Measurements from ENCODE around the gene C1QTNF1.

C1QTNF1 gene

GRCh38 chr17:78992542-78993212 is 31.3 kb upstream of the C1QTNF1 start:
- no peak for DNase-seq (ENCODE audit: low read depth in 3 of 3)

- peak in 1 of 3 experiments; percentile 26 for DNase-seq (ENCODE audit: low read depth in 3 of 3)
Observed at GRCh38 chr17:78993241-78993956, 30.6 kb upstream of the C1QTNF1 start.

- DNase-seq (ENCODE audit: low read depth in 3 of 3): no peak
Observed at GRCh38 chr17:78993981-78994671, 29.8 kb upstream of the C1QTNF1 start.

- DNase-seq (ENCODE audit: low read depth in 3 of 3): no peak
Observed at GRCh38 chr17:78995022-78995760, 28.8 kb upstream of the C1QTNF1 start.

GRCh38 chr17:78995761-78996451 is 28.1 kb upstream of the C1QTNF1 start:
- DNase-seq (ENCODE audit: low read depth in 3 of 3): no peak

DNA sequence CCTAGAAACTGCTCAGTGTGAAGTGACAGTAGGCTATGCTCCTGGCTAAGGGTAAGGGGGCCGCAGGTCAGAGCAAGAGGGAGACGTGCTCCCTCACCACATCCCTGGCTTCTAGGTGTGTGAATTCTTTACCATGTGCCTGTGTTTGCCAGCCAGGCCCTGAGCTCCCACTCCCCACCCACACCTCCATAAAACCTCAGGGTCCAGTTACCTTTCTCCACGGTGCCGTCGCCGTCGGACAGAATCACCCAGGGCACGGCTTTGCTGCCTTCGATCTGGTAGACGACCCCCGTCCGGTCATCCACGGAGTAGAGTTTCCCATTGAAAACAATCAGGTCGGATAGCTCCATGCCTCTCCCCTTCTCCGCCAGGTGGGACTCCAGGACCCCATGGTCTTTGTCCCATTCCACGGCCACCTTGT is 27.2 kb upstream of the C1QTNF1 start:
- no peak for DNase-seq (ENCODE audit: low read depth in 3 of 3)

GRCh38 chr17:78997231-78997741 is 26.7 kb upstream of the C1QTNF1 start:
- no peak for DNase-seq (ENCODE audit: low read depth in 3 of 3)

DNA sequence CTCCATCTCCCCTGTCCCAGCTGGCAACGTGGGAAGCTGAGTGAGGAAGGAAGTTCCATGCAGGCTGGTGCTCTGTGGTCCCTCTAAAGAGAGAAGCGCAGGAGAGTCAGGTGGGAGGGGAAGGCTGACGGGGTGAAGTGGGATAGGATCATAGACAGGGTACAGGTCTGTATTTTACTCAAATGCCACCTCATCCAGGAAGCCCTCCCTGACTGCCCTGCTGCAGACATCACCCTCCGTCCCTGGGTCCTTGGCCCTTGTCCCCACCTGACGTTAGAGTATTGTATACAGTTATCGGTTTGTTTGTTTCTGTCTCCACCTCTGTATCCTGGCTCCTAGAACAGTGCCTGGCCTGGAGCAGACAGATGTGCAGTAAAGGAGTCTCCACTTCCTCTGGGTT is 26.1 kb upstream of the C1QTNF1 start:
- no peak for DNase-seq (ENCODE audit: low read depth in 3 of 3)

DNA sequence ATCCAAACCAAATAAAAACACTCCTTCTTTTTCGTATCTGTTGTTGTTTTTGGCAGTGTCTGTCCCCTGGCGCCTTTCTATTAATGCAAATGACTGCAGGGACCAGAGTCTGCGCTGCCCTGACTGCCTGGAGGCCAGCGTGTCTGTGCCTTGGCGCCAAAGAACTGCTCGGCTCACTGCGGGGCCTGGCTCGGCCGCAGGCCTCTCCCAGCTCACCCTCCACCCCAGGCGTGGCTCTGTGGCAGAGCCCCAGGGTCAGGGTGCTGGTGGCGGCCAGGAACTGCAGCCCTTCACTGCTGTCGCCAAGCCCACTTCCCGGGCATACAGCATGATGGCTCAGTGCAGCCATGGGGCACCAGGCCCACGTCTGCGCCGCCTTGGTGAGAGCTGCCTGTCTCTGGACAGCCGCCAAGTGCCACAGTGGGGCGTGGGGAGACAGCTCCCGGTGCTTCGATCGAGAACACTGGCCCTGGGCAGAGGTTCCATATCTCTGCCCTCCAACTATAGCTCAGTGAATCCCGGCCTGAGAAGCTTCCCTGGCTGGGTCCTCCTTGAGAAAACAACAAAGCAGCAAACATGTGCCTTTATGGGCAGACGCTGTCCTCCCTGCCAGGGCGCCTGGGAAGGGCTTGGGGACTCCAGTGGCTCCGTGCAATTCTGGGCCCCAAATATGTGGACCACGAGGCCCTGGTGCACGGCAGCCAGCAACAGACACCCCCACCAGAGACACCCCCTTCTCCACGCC is 25.5 kb upstream of the C1QTNF1 start:
- no peak for DNase-seq (ENCODE audit: low read depth in 3 of 3)

DNA sequence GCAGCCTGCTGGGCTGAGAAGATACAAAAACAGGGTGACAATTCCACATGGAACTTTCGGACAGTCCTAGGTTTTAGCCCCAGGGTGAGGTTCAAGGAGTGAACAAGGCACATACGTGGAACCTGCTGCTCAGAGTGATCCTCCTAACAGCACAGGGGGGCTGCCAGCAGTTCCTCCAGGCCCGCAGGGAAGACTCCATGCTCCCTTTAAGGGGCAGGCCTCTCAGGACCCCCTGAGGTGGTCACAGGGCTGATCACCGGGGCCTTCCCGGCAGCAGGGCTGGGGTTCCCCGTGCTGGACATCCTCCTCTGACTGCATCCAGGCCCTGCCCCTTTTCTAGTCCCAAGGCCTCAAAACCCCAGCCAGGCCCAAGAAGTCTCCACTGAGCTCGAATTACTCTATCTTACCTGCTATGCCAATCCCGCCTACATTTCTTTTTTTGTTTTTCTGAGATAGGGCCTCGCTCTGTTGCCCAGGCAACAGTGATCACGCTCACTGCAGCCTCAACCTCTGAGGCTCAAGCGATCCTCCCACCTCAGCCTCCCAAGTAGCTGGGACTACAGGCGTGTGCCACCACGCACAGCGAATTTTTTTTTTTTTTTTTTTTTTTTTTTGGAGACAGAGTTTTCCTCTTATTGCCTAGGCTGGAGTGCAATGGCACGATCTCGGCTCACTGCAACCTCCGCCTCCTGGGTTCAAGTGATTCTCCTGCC is 24.8 kb upstream of the C1QTNF1 start:
- no peak for DNase-seq (ENCODE audit: low read depth in 3 of 3)

DNA sequence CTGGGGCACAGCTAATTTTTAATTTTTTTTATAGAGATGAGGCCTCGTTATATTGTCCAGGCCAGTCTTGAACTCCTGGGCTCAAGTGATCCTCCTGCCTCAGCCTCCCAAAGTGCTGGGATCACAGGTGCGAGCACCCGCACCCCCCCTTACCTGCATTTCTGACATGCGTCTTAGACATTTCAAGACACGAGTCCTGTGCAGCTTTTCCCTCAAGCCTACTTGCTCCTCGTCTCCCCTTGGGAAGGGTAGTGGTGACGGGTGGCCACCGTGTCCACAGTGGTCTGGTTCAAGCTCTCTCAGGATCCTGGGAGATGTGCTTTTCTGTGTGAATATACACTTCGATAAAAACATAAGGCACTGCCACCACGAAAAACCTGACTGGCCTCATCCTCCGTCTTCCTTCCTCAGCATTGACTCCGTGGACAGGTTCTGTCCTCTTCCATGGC is 24.0 kb upstream of the C1QTNF1 start:
- no peak for DNase-seq (ENCODE audit: low read depth in 3 of 3)

- DNase-seq (ENCODE audit: low read depth in 3 of 3): no peak
Observed at GRCh38 chr17:79000396-79001189, 23.4 kb upstream of the C1QTNF1 start.

DNA sequence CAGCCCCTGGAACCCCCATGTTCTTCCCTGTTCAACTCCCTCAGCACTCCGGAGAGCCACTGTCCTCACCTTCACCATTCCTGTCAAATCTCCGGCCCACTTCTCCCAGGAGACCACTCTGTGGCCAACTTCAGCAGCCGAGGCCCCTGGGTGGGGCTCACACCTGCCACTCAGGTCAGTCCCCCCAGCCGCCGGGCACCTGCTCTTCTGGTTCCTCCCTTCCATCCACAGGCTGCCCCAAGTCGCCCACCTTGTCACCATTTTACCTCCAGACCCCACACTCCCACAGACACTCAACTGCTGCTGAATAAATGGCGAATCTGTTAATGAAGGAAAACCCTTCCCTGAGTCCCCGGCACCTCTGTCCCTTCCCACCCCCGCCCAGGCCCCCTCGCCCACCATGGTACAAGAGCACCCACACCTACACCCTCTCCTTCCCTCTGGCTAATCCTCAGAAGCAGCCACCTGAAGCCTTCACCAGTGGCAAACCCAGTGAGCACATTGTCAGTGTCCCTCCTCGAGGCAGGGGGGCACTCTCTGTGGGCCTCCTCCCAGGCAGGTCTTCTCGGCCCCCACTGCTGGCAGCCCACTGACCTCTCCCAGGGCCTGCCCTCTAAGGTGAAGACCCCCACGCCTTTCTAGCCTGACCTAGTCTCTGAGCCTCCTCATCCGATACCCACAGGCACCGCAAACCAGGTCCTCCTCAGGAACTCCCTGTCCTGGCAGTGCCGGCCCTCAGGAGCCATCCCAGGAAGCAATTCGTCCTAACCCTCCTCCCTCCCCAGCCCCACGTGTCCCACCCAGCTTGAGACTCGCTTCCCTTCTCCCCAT is 22.6 kb upstream of the C1QTNF1 start:
- DNase-seq (ENCODE audit: low read depth in 3 of 3): no peak

- no peak for DNase-seq (ENCODE audit: low read depth in 3 of 3)
Observed at GRCh38 chr17:79002291-79002690, 21.7 kb upstream of the C1QTNF1 start.

DNA sequence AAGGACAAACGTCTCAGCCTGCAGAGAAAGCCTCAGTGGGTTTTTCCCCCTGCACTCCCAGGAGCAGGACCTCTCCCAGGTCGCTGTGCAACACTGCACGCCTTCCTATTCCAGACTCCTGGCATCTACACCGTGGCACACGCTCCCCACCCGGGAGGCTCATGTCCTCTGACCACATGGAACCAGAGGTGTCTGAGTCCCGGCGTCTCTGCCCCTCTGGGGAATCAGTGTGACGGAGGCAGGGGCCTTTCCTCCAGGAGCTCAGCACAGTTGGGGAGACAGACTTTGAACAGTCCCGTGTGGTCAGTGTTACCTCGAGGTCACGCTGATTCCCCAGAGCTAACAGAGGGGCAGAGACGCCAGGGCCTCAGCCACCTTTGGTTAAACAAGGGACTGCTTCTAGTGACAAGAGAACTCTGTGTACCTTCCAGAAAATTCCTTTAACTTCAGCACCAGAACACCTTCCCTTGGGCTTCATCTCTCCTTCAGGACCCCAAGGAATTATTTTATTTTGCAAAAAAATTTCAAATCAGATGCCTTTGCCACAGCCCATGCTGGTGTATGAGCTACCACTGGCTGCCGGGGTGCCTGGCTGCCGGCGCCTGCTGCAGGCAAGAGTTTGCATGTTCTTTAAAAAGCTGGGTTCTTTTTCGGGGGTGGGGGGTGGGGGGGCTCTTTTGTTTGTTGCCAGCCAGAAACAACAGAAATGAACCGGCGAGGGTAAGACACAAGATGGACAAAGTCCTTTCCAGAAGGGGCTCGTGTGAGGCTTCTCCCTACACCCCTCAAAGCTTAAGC is 21.0 kb upstream of the C1QTNF1 start:
- no peak for DNase-seq (ENCODE audit: low read depth in 3 of 3)

- no peak for DNase-seq (ENCODE audit: low read depth in 3 of 3)
Observed at GRCh38 chr17:79003661-79004411, 20.1 kb upstream of the C1QTNF1 start.

Data from stimulated activated CD4-positive, alpha-beta T cell treated with anti-CD3 and anti-CD28 coated beads, TNF-alpha, amount 100 ng/mL, for 4 hours (primary cell).